NCI-H1436 treated with DMSO at 0.1 percent for 48 hours (cell line): ENCODE measurements around the gene GPR135.

ENCODE experiments used
- DNase-seq: peaks from one replicate; lab custom pipeline; 2025; lab: John Stamatoyannopoulos, UW

Gene GPR135

DNA sequence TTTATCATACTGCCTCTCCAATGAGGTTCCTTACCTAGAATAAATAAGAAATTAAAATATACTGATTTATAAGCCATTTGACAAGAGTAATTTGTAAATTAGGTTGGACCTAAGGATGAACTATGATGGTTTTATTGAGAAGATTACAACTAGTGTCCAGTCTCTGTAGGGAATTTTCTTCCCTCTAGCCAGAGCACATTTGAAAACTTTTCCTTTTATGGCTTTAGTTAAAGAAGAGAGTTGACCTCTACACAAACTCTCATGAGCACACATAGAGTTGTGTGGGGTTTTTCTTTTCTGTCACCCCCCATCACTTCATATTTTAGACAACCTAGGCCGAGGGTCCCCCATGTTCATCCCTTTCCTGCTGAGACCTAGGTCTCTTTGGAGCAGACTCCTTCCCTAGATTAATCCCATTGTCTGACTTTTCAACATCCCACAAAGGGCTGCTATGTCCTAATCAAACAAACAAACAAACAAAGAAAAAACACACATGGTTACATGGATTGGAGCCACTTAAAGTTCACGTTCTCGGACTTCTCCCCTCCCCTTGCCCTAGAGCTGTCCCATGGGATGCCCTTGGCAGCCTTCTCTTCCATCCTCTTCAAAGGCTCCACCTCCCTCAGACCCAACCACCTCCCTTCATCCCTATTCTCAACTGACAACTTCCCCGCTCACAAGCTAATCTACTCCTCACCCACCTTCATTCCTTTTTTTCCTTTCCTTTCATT, 40.7 kb downstream of the GPR135 start:
- no peak for DNase-seq

DNA sequence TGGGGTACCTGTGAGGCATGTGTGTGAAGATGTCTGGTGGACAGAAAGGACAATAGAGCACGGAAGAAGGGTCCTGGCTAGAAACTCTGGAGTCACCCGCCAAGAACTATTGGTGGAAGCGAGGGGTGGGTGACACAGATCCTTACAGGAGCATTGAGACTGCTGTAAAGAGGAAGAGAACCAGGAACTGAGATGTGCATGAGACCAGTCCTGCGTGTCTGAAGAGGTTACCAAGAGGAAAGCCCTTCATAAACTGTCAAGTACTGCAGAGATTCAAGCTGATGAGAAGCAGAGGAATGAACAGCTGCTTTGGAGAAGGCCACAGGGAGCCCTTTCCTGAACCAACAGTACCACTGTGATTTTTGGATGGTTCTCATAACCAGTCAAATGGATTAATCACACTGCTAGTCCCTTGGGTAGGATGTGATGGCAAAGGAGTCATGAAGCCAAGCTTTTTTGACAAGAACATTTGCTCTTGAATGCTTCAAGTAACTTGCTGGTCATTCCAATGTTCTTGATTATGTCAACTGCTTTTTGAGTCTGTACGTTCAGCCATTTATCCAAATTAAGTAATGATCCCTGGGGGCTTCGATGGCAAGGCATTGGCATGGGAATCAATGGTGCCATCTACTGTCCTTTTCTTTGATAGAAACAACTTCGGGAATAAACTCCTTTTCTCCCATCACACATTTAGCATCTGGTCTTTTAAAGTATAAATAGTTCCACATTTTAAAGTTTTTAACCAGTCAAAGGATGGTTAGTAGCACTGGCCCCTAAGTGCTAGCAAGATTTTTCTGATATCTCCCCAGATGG, 42.9 kb downstream of the GPR135 start:
- no peak for DNase-seq

DNA sequence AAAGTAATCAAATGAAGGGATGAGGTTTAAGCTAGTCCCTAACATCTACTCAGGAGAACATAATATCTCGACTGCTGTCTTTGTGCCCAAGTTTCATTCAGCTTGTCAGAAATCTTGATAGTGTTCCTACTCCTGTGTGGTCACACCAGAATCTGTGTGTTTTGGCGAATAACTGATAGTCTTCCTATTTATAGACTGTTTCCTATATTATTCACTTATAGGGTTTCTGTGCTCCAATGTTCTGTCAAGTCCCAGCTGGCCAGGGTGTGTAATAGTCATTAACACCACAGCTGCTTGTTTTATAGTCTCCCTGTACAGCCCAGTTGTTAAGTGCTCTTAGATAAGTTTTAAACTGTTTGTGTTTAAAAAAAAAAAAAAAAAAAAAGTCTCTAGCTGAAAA, 45.9 kb downstream of the GPR135 start:
- no peak for DNase-seq

DNA sequence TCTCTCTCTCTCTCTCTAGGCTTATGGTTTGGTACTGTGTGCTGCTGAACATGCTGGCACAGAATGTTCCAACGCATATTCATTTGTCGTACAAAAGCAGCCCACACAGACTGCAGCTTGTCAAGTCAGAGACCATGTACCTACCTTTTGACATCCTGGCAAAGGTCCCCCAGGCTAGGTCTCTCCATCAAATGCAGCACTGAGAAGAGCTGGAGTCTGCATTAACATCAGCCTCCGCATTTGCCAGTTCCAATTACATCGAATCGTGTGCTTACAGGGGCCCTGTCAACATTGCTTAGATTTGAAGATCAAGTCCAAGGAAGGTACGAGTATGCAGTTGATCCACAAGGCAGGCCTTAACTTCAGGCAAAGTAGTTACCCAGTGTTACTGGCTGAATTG, 47.9 kb downstream of the GPR135 start:
- DNase-seq: no peak

DNA sequence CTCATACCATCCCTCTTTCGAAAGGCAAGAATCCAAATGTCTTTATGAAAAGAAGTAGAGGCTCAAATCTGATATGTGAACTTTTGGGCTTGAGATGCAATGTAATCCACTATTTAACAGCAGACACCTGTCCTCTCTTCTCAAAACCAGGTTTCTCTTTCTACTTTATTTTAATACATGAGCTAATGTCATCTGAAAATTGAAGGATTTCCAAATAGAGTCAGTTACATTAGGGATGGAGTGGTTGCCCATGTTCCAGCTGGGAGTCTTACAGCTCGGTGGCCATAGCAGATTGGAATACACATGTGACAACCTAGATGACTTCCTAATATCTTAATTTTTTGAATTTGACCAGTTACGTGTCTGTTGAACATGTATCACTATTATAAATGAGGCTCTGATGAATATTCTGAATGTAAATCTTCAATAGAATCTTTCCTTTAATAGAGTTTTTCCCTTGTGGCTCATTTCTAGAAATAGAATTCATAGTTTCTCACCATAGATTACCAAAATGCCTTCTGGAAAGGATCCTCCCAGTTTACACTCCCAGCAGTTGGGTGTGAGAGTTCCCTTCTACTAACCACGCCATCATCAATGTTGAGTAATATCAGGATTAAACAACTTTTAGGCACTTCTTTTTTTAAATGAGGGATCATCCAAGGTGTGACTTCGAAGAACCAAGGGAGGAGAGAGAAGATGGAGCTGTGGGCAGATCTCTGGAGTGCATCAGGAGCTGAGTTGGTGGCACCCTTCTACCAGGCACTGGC, 49.2 kb downstream of the GPR135 start:
- DNase-seq: no peak
